Stimulated activated naive CD8-positive, alpha-beta T cell treated with anti-CD3 and anti-CD28 coated beads, Interleukin-15, Interleukin-2, amounts not matched to agents 100 U/mL and 50 U/mL, for 24 hours (primary cell): ENCODE measurements around the gene TMEM252.

ENCODE experiments used
- ATAC-seq: fragments of 150-1000 bp; cut with Tn5 transposase; one replicate; pipeline ENCODE4 v1.10.0; 2021
- DNase-seq: peaks from one replicate; pipeline ENCODE4 v3.0.0; 2021

The TMEM252 gene

GRCh38 chr9:68498816-68499215 lies 41.9 kb downstream of the TMEM252 start:
- no peak for ATAC-seq
- DNase-seq = no peak

DNA sequence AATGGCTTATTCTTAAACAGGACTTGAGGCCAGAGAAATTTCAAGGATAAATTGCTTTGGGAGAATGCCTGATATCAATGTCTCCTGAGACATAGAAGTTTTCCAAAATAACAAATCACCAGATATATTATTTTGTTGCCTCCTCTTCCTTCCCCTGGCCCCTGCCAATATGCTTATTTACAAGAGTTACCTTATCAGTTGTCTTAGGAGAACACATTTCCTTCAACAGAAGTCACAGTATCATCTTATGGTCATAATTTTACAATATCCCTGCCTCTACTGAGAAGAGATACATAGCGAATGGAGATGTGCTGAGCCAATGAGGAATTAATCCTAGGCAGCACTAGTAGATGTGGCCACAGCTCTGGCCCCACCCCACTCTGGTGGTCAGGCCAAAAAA lies 43.1 kb downstream of the TMEM252 start:
- DNase-seq (no peak), ATAC-seq (no peak)

- no peak for ATAC-seq
- no peak for DNase-seq
These were observed 44.3 kb downstream of the TMEM252 start for GRCh38 chr9:68496356-68496755.

DNA sequence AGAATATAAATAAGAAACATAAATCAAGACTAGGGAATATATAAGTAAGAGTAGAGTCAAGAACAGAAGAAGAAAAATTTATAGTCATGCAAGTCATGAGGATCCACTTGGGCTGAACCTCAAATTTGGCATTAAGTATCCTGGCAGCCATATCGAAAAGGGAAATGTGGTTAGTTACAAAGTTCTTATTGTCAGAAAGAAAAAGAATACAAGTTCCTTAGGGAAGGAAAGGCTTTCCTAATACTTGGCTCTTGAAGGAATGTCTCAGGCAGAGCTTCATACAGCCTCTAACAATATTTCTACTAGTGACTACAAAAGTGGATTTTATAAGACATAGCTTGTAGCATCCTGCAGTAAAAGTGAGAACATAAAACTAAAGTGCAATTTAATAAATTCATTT lies 45.4 kb downstream of the TMEM252 start:
- ATAC-seq = no peak
- no peak for DNase-seq

GRCh38 chr9:68493958-68494577 lies 46.6 kb downstream of the TMEM252 start:
- DNase-seq (no peak), ATAC-seq (no peak)

- DNase-seq = no peak
- no peak for ATAC-seq
These were observed 47.1 kb downstream of the TMEM252 start for GRCh38 chr9:68493541-68493940.

DNA sequence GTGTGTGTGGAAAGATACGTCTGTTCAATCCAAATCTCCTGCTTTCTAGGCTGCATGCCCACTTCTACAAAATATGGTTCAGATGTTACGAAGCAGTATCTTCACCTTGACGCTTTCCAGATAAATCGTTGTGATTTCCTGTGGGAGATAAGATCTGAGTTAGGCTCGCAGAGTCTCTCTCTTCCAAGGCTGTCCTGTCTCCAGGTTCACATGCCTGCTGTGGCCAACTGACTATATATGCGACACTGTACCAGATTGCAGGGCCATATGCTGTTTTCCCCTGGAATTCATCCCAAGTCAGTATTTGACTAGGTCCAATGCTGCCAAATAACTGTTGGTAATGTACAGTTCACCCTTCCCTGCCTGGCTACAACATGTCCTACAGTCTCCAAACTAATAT lies 47.9 kb downstream of the TMEM252 start:
- ATAC-seq (no peak), DNase-seq (no peak)

DNA sequence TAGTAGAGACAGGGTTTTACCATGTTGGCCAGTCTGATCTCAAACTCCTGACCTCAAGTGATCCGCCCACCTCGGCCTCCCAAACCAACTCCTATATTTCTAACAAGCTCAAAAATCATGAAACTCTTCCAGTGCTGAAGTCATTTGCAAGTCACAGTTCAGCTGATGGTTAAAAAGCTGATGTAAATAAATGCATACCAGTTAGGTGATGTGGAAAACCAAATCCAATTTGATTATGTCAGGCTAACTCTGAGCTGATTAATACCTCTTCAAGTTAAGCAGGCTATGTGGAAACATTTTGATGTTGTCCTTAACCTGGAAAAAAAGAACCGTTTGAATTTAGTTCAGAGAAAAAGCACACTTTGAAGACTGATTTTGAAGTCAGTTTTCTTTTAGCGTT lies 51.0 kb downstream of the TMEM252 start:
- DNase-seq (no peak), ATAC-seq (no peak)

GRCh38 chr9:68488126-68488525 lies 52.6 kb downstream of the TMEM252 start:
- no peak for ATAC-seq
- DNase-seq = no peak
